Activated CD8-positive, alpha-beta T cell treated with anti-CD3 and anti-CD28 coated beads, Interleukin-2, amount 10 ng/mL, durations not matched to agents 7 days and 5 days (primary cell): ENCODE results near the gene PIK3AP1. TPM values are rescaled to one million over a fixed set of nuclear protein-coding genes. Genes with fewer than 3 reads are reported as not detected.

Experiments
- ATAC-seq: fragments of 150-1000 bp; cut with Tn5 transposase; one replicate; pipeline ENCODE4 v1.10.0; 2021; ENCODE audit warnings: moderate library complexity
- CTCF ChIA-PET: fragments of 350-600 bp; sonication (Branson Sonifier 250); formaldehyde crosslinking; loops from one replicate; lab custom pipeline; 2021; ENCODE audit warnings: antibody characterized with exemption; lab: Charles Lee
- POLR2A ChIA-PET: fragments of 350-600 bp; sonication (Branson Sonifier 250); formaldehyde crosslinking; loops from one replicate; lab custom pipeline; 2021; ENCODE audit warnings: antibody characterized with exemption; lab: Charles Lee
- DNase-seq: peaks from one replicate; pipeline ENCODE4 v3.0.0-alpha.2; 2020
- H3K27ac Mint-ChIP-seq: one replicate; pipeline ENCODE4 v1.8.0; 2021; ENCODE audit warnings: mild to moderate bottlenecking, mixed read lengths
- H3K27me3 Mint-ChIP-seq: one replicate; pipeline ENCODE4 v1.8.0; 2021; ENCODE audit warnings: low read depth, mixed read lengths
- H3K36me3 Mint-ChIP-seq: one replicate; pipeline ENCODE4 v1.8.0; 2021; ENCODE audit warnings: low read depth, mixed read lengths
- H3K4me1 Mint-ChIP-seq: one replicate; pipeline ENCODE4 v1.8.0; 2021; ENCODE audit warnings: low read depth, mixed read lengths
- H3K4me3 Mint-ChIP-seq: one replicate; pipeline ENCODE4 v1.8.0; 2021; ENCODE audit warnings: mild to moderate bottlenecking, mixed read lengths
- H3K9me3 Mint-ChIP-seq: one replicate; pipeline ENCODE4 v1.8.0; 2022; ENCODE audit warnings: mixed read lengths; ENCODE audit not compliant: insufficient read depth
- total RNA-seq, 2 experiments: library from RNA; stranded (reverse); gene quantifications; one replicate each; pipeline ENCODE4 v1.2.3, GENCODE V29; 2021

Gene PIK3AP1
- total RNA-seq, 2 experiments from 2014 or later: 6.2 to 6.8 TPM

- ChIA-PET POLR2A (interaction anchor here (1.7 kb wide), 1 partner anchor 12 kb away, joined by 5 read pairs; no protein-coding TSS in a partner anchor), CTCF (interaction anchor here (1.0 to 2.2 kb wide), 4 partner anchors 8 to 24 kb away, joined by 3 to 6 read pairs (median 4); no protein-coding TSS in a partner anchor)
- no peaks in the 10 kb centered on the region for H3K9me3 Mint-ChIP-seq
- H3K4me1 Mint-ChIP-seq: peaks cover 25% of the 10 kb centered on the region
- H3K36me3 Mint-ChIP-seq: no peaks in the 10 kb centered on the region
- DNase-seq: no peak
- H3K27ac Mint-ChIP-seq: no peak overlapping the region
- peak; percentile 49 for ATAC-seq
- H3K27me3 Mint-ChIP-seq: no peaks in the 10 kb centered on the region
- H3K4me3 Mint-ChIP-seq: no peak overlapping the region
These were observed 55.8 kb downstream of the PIK3AP1 start for GRCh38 chr10:96664563-96664962.

- no peaks in the 10 kb centered on the region for H3K9me3 Mint-ChIP-seq
- H3K4me1 Mint-ChIP-seq: peaks cover 25% of the 10 kb centered on the region
- ChIA-PET CTCF (interaction anchor here (1.0 to 2.2 kb wide), 4 partner anchors 9 to 23 kb away, joined by 3 to 6 read pairs (median 4); no protein-coding TSS in a partner anchor), POLR2A (interaction anchor here (1.7 kb wide), 1 partner anchor 12 kb away, joined by 5 read pairs; no protein-coding TSS in a partner anchor)
- H3K27me3 Mint-ChIP-seq: no peaks in the 10 kb centered on the region
- H3K36me3 Mint-ChIP-seq: no peaks in the 10 kb centered on the region
- H3K27ac Mint-ChIP-seq: no peak overlapping the region
- H3K4me3 Mint-ChIP-seq: no peak overlapping the region
- ATAC-seq: no peak
- no peak for DNase-seq
These were observed 56.5 kb downstream of the PIK3AP1 start for GRCh38 chr10:96663797-96664196.

GRCh38 chr10:96661632-96662031 is 58.7 kb downstream of the PIK3AP1 start:
- Mint-ChIP-seq H3K4me1 (peaks cover 33% of the 10 kb centered on the region), H3K36me3 (no peaks in the 10 kb centered on the region), H3K27ac (no peak overlapping the region), H3K9me3 (no peaks in the 10 kb centered on the region), H3K27me3 (no peaks in the 10 kb centered on the region), H3K4me3 (no peak overlapping the region)
- ChIA-PET POLR2A (no interaction called here), CTCF (no interaction called here)
- DNase-seq: no peak
- no peak for ATAC-seq

GRCh38 chr10:96660297-96660696 is 60.0 kb downstream of the PIK3AP1 start:
- no peaks in the 10 kb centered on the region for H3K27me3 Mint-ChIP-seq
- peaks cover 7% of the 10 kb centered on the region for H3K36me3 Mint-ChIP-seq
- ChIA-PET CTCF (no interaction called here), POLR2A (no interaction called here)
- peaks cover 42% of the 10 kb centered on the region for H3K4me1 Mint-ChIP-seq
- DNase-seq (no peak), ATAC-seq (no peak)
- H3K9me3 Mint-ChIP-seq: peaks cover 4% of the 10 kb centered on the region
- H3K4me3 Mint-ChIP-seq: no peak overlapping the region
- H3K27ac Mint-ChIP-seq: no peak overlapping the region

GRCh38 chr10:96658844-96659243 is 61.5 kb downstream of the PIK3AP1 start:
- DNase-seq: no peak
- no peak for ATAC-seq
- CTCF ChIA-PET: interaction anchor here (0.6 kb wide), 1 partner anchor 19 kb away, joined by 3 read pairs; no protein-coding TSS in a partner anchor
- H3K27ac Mint-ChIP-seq: no peak overlapping the region
- H3K9me3 Mint-ChIP-seq: peaks cover 4% of the 10 kb centered on the region
- H3K4me1 Mint-ChIP-seq: peaks cover 30% of the 10 kb centered on the region
- POLR2A ChIA-PET: no interaction called here
- H3K4me3 Mint-ChIP-seq: no peak overlapping the region
- H3K36me3 Mint-ChIP-seq: peaks cover 7% of the 10 kb centered on the region
- H3K27me3 Mint-ChIP-seq: no peaks in the 10 kb centered on the region

- Mint-ChIP-seq H3K27ac (no peak overlapping the region), H3K36me3 (peaks cover 7% of the 10 kb centered on the region), H3K9me3 (peaks cover 4% of the 10 kb centered on the region), H3K27me3 (no peaks in the 10 kb centered on the region), H3K4me3 (no peak overlapping the region), H3K4me1 (peaks cover 32% of the 10 kb centered on the region)
- no peak for ATAC-seq
- POLR2A ChIA-PET: no interaction called here
- no peak for DNase-seq
- CTCF ChIA-PET: interaction anchor here (1.5 kb wide), 1 partner anchor 14 kb away, joined by 5 read pairs; no protein-coding TSS in a partner anchor
These were observed 62.9 kb downstream of the PIK3AP1 start for GRCh38 chr10:96657385-96657784.

GRCh38 chr10:96656839-96657238 is 63.5 kb downstream of the PIK3AP1 start:
- DNase-seq: no peak
- Mint-ChIP-seq H3K27me3 (no peaks in the 10 kb centered on the region), H3K9me3 (peaks cover 4% of the 10 kb centered on the region), H3K36me3 (peaks cover 11% of the 10 kb centered on the region), H3K4me3 (no peak overlapping the region), H3K27ac (no peak overlapping the region), H3K4me1 (peaks cover 38% of the 10 kb centered on the region)
- no peak for ATAC-seq
- POLR2A ChIA-PET: no interaction called here
- CTCF ChIA-PET: interaction anchor here (1.5 kb wide), 1 partner anchor 14 kb away, joined by 5 read pairs; no protein-coding TSS in a partner anchor

- Mint-ChIP-seq H3K4me1 (peaks cover 44% of the 10 kb centered on the region), H3K9me3 (peaks cover 4% of the 10 kb centered on the region), H3K27ac (no peak overlapping the region), H3K27me3 (no peaks in the 10 kb centered on the region), H3K36me3 (peaks cover 14% of the 10 kb centered on the region), H3K4me3 (no peak overlapping the region)
- CTCF ChIA-PET: interaction anchor here (1.5 kb wide), 1 partner anchor 13 kb away, joined by 5 read pairs; no protein-coding TSS in a partner anchor
- ATAC-seq (no peak), DNase-seq (no peak)
- POLR2A ChIA-PET: no interaction called here
These were observed 64.1 kb downstream of the PIK3AP1 start for GRCh38 chr10:96656198-96656577.

- POLR2A ChIA-PET: no interaction called here
- no peaks in the 10 kb centered on the region for H3K27me3 Mint-ChIP-seq
- peaks cover 4% of the 10 kb centered on the region for H3K9me3 Mint-ChIP-seq
- H3K36me3 Mint-ChIP-seq: peaks cover 20% of the 10 kb centered on the region
- no peak for ATAC-seq
- H3K27ac Mint-ChIP-seq: peak overlapping the region; percentile 40
- CTCF ChIA-PET: interaction anchor here (1.5 kb wide), 1 partner anchor 13 kb away, joined by 5 read pairs; no protein-coding TSS in a partner anchor
- H3K4me3 Mint-ChIP-seq: no peak overlapping the region
- DNase-seq: no peak
- H3K4me1 Mint-ChIP-seq: peaks cover 50% of the 10 kb centered on the region
These were observed 64.7 kb downstream of the PIK3AP1 start for GRCh38 chr10:96655461-96656197.

GRCh38 chr10:96651998-96652431 is 68.3 kb downstream of the PIK3AP1 start:
- DNase-seq (peak; percentile 78), ATAC-seq (peak; percentile 82)
- Mint-ChIP-seq H3K4me3 (peak overlapping the region; percentile 46), H3K27me3 (no peaks in the 10 kb centered on the region), H3K27ac (peak overlapping the region; percentile 83), H3K4me1 (peaks cover 63% of the 10 kb centered on the region), H3K36me3 (peaks cover 29% of the 10 kb centered on the region), H3K9me3 (peaks cover 4% of the 10 kb centered on the region)
- ChIA-PET CTCF (interaction anchor here (0.7 to 5.2 kb wide), 6 partner anchors 9 to 178 kb away, joined by 3 to 39 read pairs (median 4); no protein-coding TSS in a partner anchor), POLR2A (interaction anchor here (1.0 to 1.5 kb wide), 3 partner anchors 9 to 22 kb away, joined by 3 to 5 read pairs (median 3); no protein-coding TSS in a partner anchor)

GRCh38 chr10:96650958-96651357 is 69.4 kb downstream of the PIK3AP1 start:
- Mint-ChIP-seq H3K27ac (peak overlapping the region; percentile 83), H3K9me3 (peaks cover 4% of the 10 kb centered on the region), H3K36me3 (peaks cover 26% of the 10 kb centered on the region), H3K4me3 (peak overlapping the region; percentile 46), H3K27me3 (no peaks in the 10 kb centered on the region), H3K4me1 (peaks cover 62% of the 10 kb centered on the region)
- ATAC-seq (no peak), DNase-seq (peak; percentile 51)
- CTCF ChIA-PET: interaction anchor here (1.0 to 5.2 kb wide), 6 partner anchors 8 to 179 kb away, joined by 3 to 39 read pairs (median 5); no protein-coding TSS in a partner anchor
- POLR2A ChIA-PET: no interaction called here

GRCh38 chr10:96648297-96648696 is 72.0 kb downstream of the PIK3AP1 start:
- Mint-ChIP-seq H3K36me3 (peaks cover 22% of the 10 kb centered on the region), H3K9me3 (no peaks in the 10 kb centered on the region), H3K27me3 (no peaks in the 10 kb centered on the region), H3K4me3 (no peak overlapping the region), H3K27ac (no peak overlapping the region), H3K4me1 (peaks cover 61% of the 10 kb centered on the region)
- DNase-seq: no peak
- ChIA-PET POLR2A (no interaction called here), CTCF (interaction anchor here (5.2 kb wide), 1 partner anchor 7 kb away, joined by 39 read pairs; no protein-coding TSS in a partner anchor)
- ATAC-seq: no peak
